Measurements from ENCODE around the gene CDH22.

Gene CDH22

GRCh38 chr20:46217583-46217982 lies 90.7 kb downstream of the CDH22 start:
- DNase-seq (ENCODE audit: low read depth in 3 of 3, low spot score in 1 of 3): no peak

GRCh38 chr20:46216770-46217464 lies 91.4 kb downstream of the CDH22 start:
- no peak for DNase-seq (ENCODE audit: low read depth in 3 of 3, low spot score in 1 of 3)

- no peak for DNase-seq (ENCODE audit: low read depth in 3 of 3, low spot score in 1 of 3)
Observed at GRCh38 chr20:46215913-46216707, 92.2 kb downstream of the CDH22 start.

GRCh38 chr20:46214824-46215488 lies 93.3 kb downstream of the CDH22 start:
- no peak for DNase-seq (ENCODE audit: low read depth in 3 of 3, low spot score in 1 of 3)

GRCh38 chr20:46213946-46214823 lies 94.1 kb downstream of the CDH22 start:
- no peak for DNase-seq (ENCODE audit: low read depth in 3 of 3, low spot score in 1 of 3)

GRCh38 chr20:46212876-46213275 lies 95.4 kb downstream of the CDH22 start:
- DNase-seq (ENCODE audit: low read depth in 3 of 3, low spot score in 1 of 3): no peak

GRCh38 chr20:46212252-46212651 lies 96.0 kb downstream of the CDH22 start:
- DNase-seq (ENCODE audit: low read depth in 3 of 3, low spot score in 1 of 3): no peak

GRCh38 chr20:46211331-46211722 lies 97.0 kb downstream of the CDH22 start:
- DNase-seq (ENCODE audit: low read depth in 3 of 3, low spot score in 1 of 3): no peak

GRCh38 chr20:46210672-46211330 lies 97.5 kb downstream of the CDH22 start:
- no peak for DNase-seq (ENCODE audit: low read depth in 3 of 3, low spot score in 1 of 3)

- no peak for DNase-seq (ENCODE audit: low read depth in 3 of 3, low spot score in 1 of 3)
Observed at GRCh38 chr20:46209930-46210671, 98.2 kb downstream of the CDH22 start.

- no peak for DNase-seq (ENCODE audit: low read depth in 3 of 3, low spot score in 1 of 3)
Observed at GRCh38 chr20:46207793-46208192, 100.5 kb downstream of the CDH22 start.

GRCh38 chr20:46206992-46207549 lies 101.2 kb downstream of the CDH22 start:
- no peak for DNase-seq (ENCODE audit: low read depth in 3 of 3, low spot score in 1 of 3)

- no peak for DNase-seq (ENCODE audit: low read depth in 3 of 3, low spot score in 1 of 3)
Observed at GRCh38 chr20:46206025-46206424, 102.3 kb downstream of the CDH22 start.

GRCh38 chr20:46205349-46205748 lies 102.9 kb downstream of the CDH22 start:
- no peak for DNase-seq (ENCODE audit: low read depth in 3 of 3, low spot score in 1 of 3)

GRCh38 chr20:46204594-46205186 lies 103.6 kb downstream of the CDH22 start:
- no peak for DNase-seq (ENCODE audit: low read depth in 3 of 3, low spot score in 1 of 3)

GRCh38 chr20:46203510-46203837 lies 104.8 kb downstream of the CDH22 start:
- no peak for DNase-seq (ENCODE audit: low read depth in 3 of 3, low spot score in 1 of 3)

- no peak for DNase-seq (ENCODE audit: low read depth in 3 of 3, low spot score in 1 of 3)
Observed at GRCh38 chr20:46202766-46203509, 105.4 kb downstream of the CDH22 start.

Data from stimulated activated CD4-positive, alpha-beta T cell treated with anti-CD3 and anti-CD28 coated beads, TNF-alpha, amount 100 ng/mL, for 1 hour (primary cell).